Gastroesophageal sphincter (tissue), 3 donors: ENCODE measurements around the gene ABLIM2.

ENCODE experiments used
- CTCF ChIP-seq, 4 experiments: fragments of 200-600 bp in 2 of 4; fragments of 450-650 bp in 2 of 4; sonication (generic) in 1 of 4; IDR thresholded peaks; one replicate each; pipeline ENCODE4 v1.5.1; 2017 to 2019; ENCODE audit warnings: antibody characterized with exemption in 4 of 4, mild to moderate bottlenecking in 2 of 4, moderate library complexity in 2 of 4
- EP300 ChIP-seq: sonication (generic); formaldehyde crosslinking; IDR thresholded peaks from one replicate; pipeline ENCODE4 v1.6.1; 2017; ENCODE audit warnings: antibody characterized with exemption, mild to moderate bottlenecking
- POLR2A ChIP-seq, 2 donors: fragments of 450-650 bp; IDR thresholded peaks; one replicate each; pipeline ENCODE4 v1.6.1; 2017; ENCODE audit warnings: antibody characterized with exemption in 2 of 2, mild to moderate bottlenecking in 2 of 2, moderate library complexity in 1 of 2
- POLR2AphosphoS5 ChIP-seq: sonication (generic); formaldehyde crosslinking; IDR thresholded peaks from one replicate; pipeline ENCODE4 v1.6.1; 2017; ENCODE audit warnings: antibody characterized with exemption

GRCh38 chr4:8015512-8015911 lies 143.1 kb downstream of the ABLIM2 start:
- TF ChIP-seq CTCF (IDR thresholded peaks at IDR 0.05): peak in 2 of 4 experiments; percentile 18 to 29
- TF ChIP-seq POLR2A (IDR thresholded peaks at IDR 0.05): no peak
- TF ChIP-seq POLR2AphosphoS5: no peak
- no peak for TF ChIP-seq EP300
